Activated T-cell treated with anti-CD3 and anti-CD28 coated beads, Interleukin-2, amount 50 U/mL, for 24 hours (primary cell): ENCODE measurements around the gene CSPG4.

Experiments used
- DNase-seq: peaks from one replicate; pipeline ENCODE4 v3.0.0-alpha.2; 2020
- H3K27ac Mint-ChIP-seq: 2 replicates; pipeline ENCODE4 v1.8.0; 2020; ENCODE audit warnings: mild to moderate bottlenecking, mixed read lengths
- H3K27me3 Mint-ChIP-seq: 2 replicates; pipeline ENCODE4 v1.8.0; 2020; ENCODE audit warnings: mixed read lengths
- H3K36me3 Mint-ChIP-seq: 2 replicates; pipeline ENCODE4 v1.8.0; 2020; ENCODE audit warnings: low read depth, mixed read lengths
- H3K4me1 Mint-ChIP-seq: 2 replicates; pipeline ENCODE4 v1.8.0; 2020; ENCODE audit warnings: low read depth, mixed read lengths
- H3K4me3 Mint-ChIP-seq: 2 replicates; pipeline ENCODE4 v1.8.0; 2020; ENCODE audit warnings: mild to moderate bottlenecking, moderate library complexity, mixed read lengths
- H3K9me3 Mint-ChIP-seq: 2 replicates; pipeline ENCODE4 v1.8.0; 2020; ENCODE audit warnings: mixed read lengths

The CSPG4 gene

GRCh38 chr15:75669191-75669878, 43.3 kb downstream of the CSPG4 start:
- DNase-seq: no peak
- no peaks in the 10 kb centered on the region for H3K36me3 Mint-ChIP-seq
- H3K9me3 Mint-ChIP-seq: no peaks in the 10 kb centered on the region
- no peaks in the 10 kb centered on the region for H3K27me3 Mint-ChIP-seq
- H3K27ac Mint-ChIP-seq: no peak overlapping the region
- no peaks in the 10 kb centered on the region for H3K4me1 Mint-ChIP-seq
- no peak overlapping the region for H3K4me3 Mint-ChIP-seq

GRCh38 chr15:75666823-75667501, 45.7 kb downstream of the CSPG4 start:
- Mint-ChIP-seq H3K4me1 (no peaks in the 10 kb centered on the region), H3K36me3 (no peaks in the 10 kb centered on the region), H3K27ac (no peak overlapping the region), H3K9me3 (no peaks in the 10 kb centered on the region), H3K27me3 (no peaks in the 10 kb centered on the region), H3K4me3 (no peak overlapping the region)
- no peak for DNase-seq

GRCh38 chr15:75663931-75664421, 48.7 kb downstream of the CSPG4 start:
- no peaks in the 10 kb centered on the region for H3K9me3 Mint-ChIP-seq

GRCh38 chr15:75662823-75663519, 49.7 kb downstream of the CSPG4 start:
- Mint-ChIP-seq H3K27me3 (no peaks in the 10 kb centered on the region), H3K27ac (no peak overlapping the region), H3K4me3 (no peak overlapping the region), H3K9me3 (no peaks in the 10 kb centered on the region), H3K36me3 (no peaks in the 10 kb centered on the region), H3K4me1 (no peaks in the 10 kb centered on the region)
- no peak for DNase-seq

More at GRCh38 chr15:75663931-75664421, 48.7 kb downstream of the CSPG4 start:
- no peak for DNase-seq
- Mint-ChIP-seq H3K36me3 (no peaks in the 10 kb centered on the region), H3K27me3 (no peaks in the 10 kb centered on the region), H3K4me1 (no peaks in the 10 kb centered on the region), H3K4me3 (no peak overlapping the region), H3K27ac (no peak overlapping the region)

- Mint-ChIP-seq H3K4me3 (no peak overlapping the region), H3K36me3 (no peaks in the 10 kb centered on the region), H3K4me1 (no peaks in the 10 kb centered on the region), H3K9me3 (no peaks in the 10 kb centered on the region), H3K27ac (no peak overlapping the region), H3K27me3 (no peaks in the 10 kb centered on the region)
- no peak for DNase-seq
Observed at GRCh38 chr15:75661756-75662140, 50.9 kb downstream of the CSPG4 start.

- no peak overlapping the region for H3K4me3 Mint-ChIP-seq
- H3K36me3 Mint-ChIP-seq: no peaks in the 10 kb centered on the region
- H3K27me3 Mint-ChIP-seq: no peaks in the 10 kb centered on the region
- no peaks in the 10 kb centered on the region for H3K9me3 Mint-ChIP-seq
- DNase-seq: no peak
- H3K27ac Mint-ChIP-seq: no peak overlapping the region
- no peaks in the 10 kb centered on the region for H3K4me1 Mint-ChIP-seq
Observed at GRCh38 chr15:75661100-75661755, 51.4 kb downstream of the CSPG4 start.

- no peaks in the 10 kb centered on the region for H3K27me3 Mint-ChIP-seq
- H3K36me3 Mint-ChIP-seq: no peaks in the 10 kb centered on the region
- H3K9me3 Mint-ChIP-seq: no peaks in the 10 kb centered on the region
- H3K4me3 Mint-ChIP-seq: no peak overlapping the region
- no peaks in the 10 kb centered on the region for H3K4me1 Mint-ChIP-seq
- DNase-seq: no peak
- no peak overlapping the region for H3K27ac Mint-ChIP-seq
Observed at GRCh38 chr15:75659928-75660645, 52.6 kb downstream of the CSPG4 start.

GRCh38 chr15:75659141-75659771, 53.4 kb downstream of the CSPG4 start:
- no peaks in the 10 kb centered on the region for H3K27me3 Mint-ChIP-seq
- H3K4me3 Mint-ChIP-seq: no peak overlapping the region
- no peak for DNase-seq
- H3K9me3 Mint-ChIP-seq: no peaks in the 10 kb centered on the region
- no peaks in the 10 kb centered on the region for H3K36me3 Mint-ChIP-seq
- H3K27ac Mint-ChIP-seq: no peak overlapping the region
- H3K4me1 Mint-ChIP-seq: no peaks in the 10 kb centered on the region

- Mint-ChIP-seq H3K27ac (no peak overlapping the region), H3K4me3 (no peak overlapping the region), H3K4me1 (peaks cover 5% of the 10 kb centered on the region), H3K36me3 (no peaks in the 10 kb centered on the region), H3K27me3 (no peaks in the 10 kb centered on the region), H3K9me3 (no peaks in the 10 kb centered on the region)
- DNase-seq: no peak
Observed at GRCh38 chr15:75656813-75657212, 55.8 kb downstream of the CSPG4 start.

GRCh38 chr15:75656331-75656730, 56.3 kb downstream of the CSPG4 start:
- Mint-ChIP-seq H3K9me3 (no peaks in the 10 kb centered on the region), H3K4me1 (peaks cover 10% of the 10 kb centered on the region), H3K4me3 (no peak overlapping the region), H3K27me3 (no peaks in the 10 kb centered on the region), H3K36me3 (no peaks in the 10 kb centered on the region), H3K27ac (no peak overlapping the region)
- DNase-seq: no peak

GRCh38 chr15:75655931-75656330, 56.7 kb downstream of the CSPG4 start:
- H3K4me3 Mint-ChIP-seq: no peak overlapping the region
- H3K27me3 Mint-ChIP-seq: no peaks in the 10 kb centered on the region
- peaks cover 14% of the 10 kb centered on the region for H3K4me1 Mint-ChIP-seq
- no peak overlapping the region for H3K27ac Mint-ChIP-seq
- no peak for DNase-seq
- no peaks in the 10 kb centered on the region for H3K36me3 Mint-ChIP-seq
- H3K9me3 Mint-ChIP-seq: no peaks in the 10 kb centered on the region

GRCh38 chr15:75654201-75654907, 58.3 kb downstream of the CSPG4 start:
- Mint-ChIP-seq H3K27ac (no peak overlapping the region), H3K27me3 (no peaks in the 10 kb centered on the region), H3K4me3 (no peak overlapping the region), H3K36me3 (no peaks in the 10 kb centered on the region), H3K4me1 (peaks cover 18% of the 10 kb centered on the region), H3K9me3 (no peaks in the 10 kb centered on the region)
- no peak for DNase-seq

- Mint-ChIP-seq H3K27ac (no peak overlapping the region), H3K36me3 (no peaks in the 10 kb centered on the region), H3K4me3 (no peak overlapping the region), H3K4me1 (peaks cover 24% of the 10 kb centered on the region), H3K27me3 (no peaks in the 10 kb centered on the region), H3K9me3 (no peaks in the 10 kb centered on the region)
- DNase-seq: no peak
Observed at GRCh38 chr15:75653347-75653913, 59.2 kb downstream of the CSPG4 start.
